Keratinocyte (primary cell): ENCODE measurements around the gene NOTUM. TPM values are rescaled to one million over a fixed set of nuclear protein-coding genes. Genes with fewer than 3 reads are reported as not detected.
"Not testable (repeated sequence)": the region's sequence is repeated elsewhere in the genome, so short reads cannot be mapped to it uniquely, and the experiment has no call there.

ENCODE experiments used
- DNase-seq: peaks from one replicate; pipeline ENCODE4 v3.0.0-alpha.2; 2011; ENCODE audit warnings: low read depth, missing footprints, low spot score
- FAIRE-seq: peaks from 2 replicates; lab custom pipeline; 2011; peaks lifted over from hg19 to GRCh38; lab: Jason Lieb, UNC
- H2AFZ ChIP-seq: 2 replicates; pipeline ENCODE4 v1.6.0; 2012; ENCODE audit warnings: low read length, control low read depth, inconsistent platforms; ENCODE audit not compliant: control insufficient read depth
- H3K27ac ChIP-seq: 2 replicates; pipeline ENCODE4 v1.5.1; 2011; ENCODE audit warnings: low read length; ENCODE audit not compliant: control insufficient read depth, insufficient read depth
- H3K27me3 ChIP-seq: 3 replicates; pipeline ENCODE4 v1.6.0; 2011; ENCODE audit warnings: low read length; ENCODE audit not compliant: control insufficient read depth, insufficient read depth; ENCODE audit errors: extremely low read depth
- H3K36me3 ChIP-seq, 2 experiments: 2 replicates in 1 of 2; 3 replicates in 1 of 2; pipeline ENCODE4 v1.5.1; 2011; ENCODE audit warnings: low read length in 2 of 2, mild to moderate bottlenecking in 1 of 2; ENCODE audit not compliant: control insufficient read depth in 2 of 2, insufficient read depth in 2 of 2; ENCODE audit errors: extremely low read depth in 1 of 2
- H3K4me1 ChIP-seq: 3 replicates; pipeline ENCODE4 v1.5.1; 2011; ENCODE audit warnings: low read length; ENCODE audit not compliant: control insufficient read depth, insufficient read depth; ENCODE audit errors: extremely low read depth
- H3K4me2 ChIP-seq: 3 replicates; pipeline ENCODE4 v1.6.0; 2011; ENCODE audit warnings: low read depth, low read length; ENCODE audit not compliant: control insufficient read depth, insufficient read depth; ENCODE audit errors: extremely low read depth
- H3K4me3 ChIP-seq, 3 experiments: fragments of 200-600 bp in 1 of 3; sonication (generic) in 1 of 3; 2 replicates in 2 of 3; 3 replicates in 1 of 3; pipeline ENCODE4 v1.5.1; 2011 to 2016; ENCODE audit warnings: low read length in 3 of 3, mild to moderate bottlenecking in 3 of 3, control low read depth in 2 of 3, inconsistent platforms in 1 of 3, low read depth in 1 of 3, mixed read lengths in 1 of 3, mixed run types in 1 of 3, moderate library complexity in 1 of 3; ENCODE audit not compliant: control insufficient read depth in 2 of 3, insufficient read depth in 2 of 3; ENCODE audit errors: extremely low read depth in 1 of 3
- H3K79me2 ChIP-seq: 2 replicates; pipeline ENCODE4 v1.6.0; 2012; ENCODE audit warnings: low read length; ENCODE audit not compliant: control insufficient read depth, insufficient read depth
- H3K9ac ChIP-seq: 3 replicates; pipeline ENCODE4 v1.6.0; 2011; ENCODE audit warnings: low read length; ENCODE audit not compliant: control insufficient read depth, insufficient read depth; ENCODE audit errors: extremely low read depth
- H3K9me1 ChIP-seq: 3 replicates; pipeline ENCODE4 v1.6.0; 2011; ENCODE audit warnings: low read length; ENCODE audit not compliant: control insufficient read depth, insufficient read depth; ENCODE audit errors: extremely low read depth
- H3K9me3 ChIP-seq: 2 replicates; pipeline ENCODE4 v1.5.1; 2012; ENCODE audit warnings: low read depth, low read length; ENCODE audit not compliant: control insufficient read depth
- H4K20me1 ChIP-seq: 3 replicates; pipeline ENCODE4 v1.6.0; 2011; ENCODE audit warnings: low read length; ENCODE audit not compliant: control insufficient read depth, insufficient read depth; ENCODE audit errors: extremely low read depth
- EZH2 ChIP-seq: IDR thresholded peaks from one replicate; pipeline ENCODE4 v1.6.1; 2012; ENCODE audit warnings: inconsistent platforms, mild to moderate bottlenecking, low read length, moderate library complexity
- dilution Hi-C: fragments of 300-500 bp; cut with MboI; formaldehyde crosslinking; loops from one replicate; pipeline ENCODE4 v1.7.0; 2020; ENCODE audit warnings: low sequenced_read_pairs; ENCODE audit not compliant: extremely low pct_ligation_motif_present
- polyA plus RNA-seq, 5 experiments: library from polyadenylated mRNA; depleted of rRNA in 3 of 5; stranded (reverse) in 3 of 5; stranded (forward) in 1 of 5; unstranded in 1 of 5; fragments of >200 nt; gene quantifications; 1 replicate in 1 of 5; 2 replicates in 3 of 5; 3 replicates in 1 of 5; pipeline versions ENCODE4 v1.2.1 to v1.2.3, GENCODE V29; 2011 to 2012; ENCODE audit warnings: missing spikeins in 2 of 5, low read depth in 1 of 5, low replicate concordance in 1 of 5
- TF ChIP-seq, protein P1 (sequence below), 3 experiments: IDR thresholded peaks in 1 of 3; conservative IDR thresholded peaks in 1 of 3; optimal IDR thresholded peaks in 1 of 3; 2 replicates in 2 of 3; 3 replicates in 1 of 3; pipeline versions ENCODE3 to v1.5.1; 2011; ENCODE audit warnings: low read length in 3 of 3, mild to moderate bottlenecking in 3 of 3, moderate library complexity in 2 of 3, control low read depth in 1 of 3, inconsistent platforms in 1 of 3; ENCODE audit not compliant: insufficient read depth in 2 of 3; ENCODE audit errors: extremely low read depth in 1 of 3

Gene NOTUM
- polyA plus RNA-seq, 1 donor (not counting 4 experiments of a cell fraction or from before 2014, with no cell fraction given): not detected

DNA sequence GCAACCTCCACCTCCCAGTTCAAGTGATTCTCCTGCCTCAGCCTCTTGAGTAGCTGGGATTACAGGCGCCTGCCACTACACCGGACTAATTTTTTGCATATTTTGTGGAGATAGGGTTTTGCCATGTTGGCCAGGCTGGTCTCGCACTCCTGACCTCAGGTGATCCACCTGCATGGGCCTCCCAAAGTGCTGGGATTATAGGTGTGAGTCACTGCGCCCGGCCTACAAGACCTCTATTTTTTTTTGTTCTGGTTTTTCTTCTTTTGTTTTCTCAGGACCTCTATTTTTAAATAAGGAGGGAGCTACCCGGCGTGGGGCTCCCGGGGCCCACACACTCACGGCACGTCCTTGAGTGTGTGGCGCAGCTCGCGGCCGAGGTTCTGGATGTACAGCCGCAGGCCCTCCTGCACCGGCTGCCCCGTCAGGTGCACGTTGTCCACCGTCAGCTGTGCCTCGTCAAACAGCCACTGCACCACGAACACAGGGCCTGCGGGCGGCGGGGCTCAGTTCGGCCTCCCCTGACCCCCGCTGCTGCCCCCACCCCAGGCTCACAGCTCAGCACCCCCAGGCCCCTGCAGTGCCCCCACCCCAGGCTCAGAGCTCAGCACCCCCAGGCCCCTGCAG, 5.8 kb downstream of the NOTUM start:
- Histone ChIP-seq H3K36me3 (no peaks in the 10 kb centered on the region), H3K79me2 (no peaks in the 10 kb centered on the region)
- DNase-seq: no peak

DNA sequence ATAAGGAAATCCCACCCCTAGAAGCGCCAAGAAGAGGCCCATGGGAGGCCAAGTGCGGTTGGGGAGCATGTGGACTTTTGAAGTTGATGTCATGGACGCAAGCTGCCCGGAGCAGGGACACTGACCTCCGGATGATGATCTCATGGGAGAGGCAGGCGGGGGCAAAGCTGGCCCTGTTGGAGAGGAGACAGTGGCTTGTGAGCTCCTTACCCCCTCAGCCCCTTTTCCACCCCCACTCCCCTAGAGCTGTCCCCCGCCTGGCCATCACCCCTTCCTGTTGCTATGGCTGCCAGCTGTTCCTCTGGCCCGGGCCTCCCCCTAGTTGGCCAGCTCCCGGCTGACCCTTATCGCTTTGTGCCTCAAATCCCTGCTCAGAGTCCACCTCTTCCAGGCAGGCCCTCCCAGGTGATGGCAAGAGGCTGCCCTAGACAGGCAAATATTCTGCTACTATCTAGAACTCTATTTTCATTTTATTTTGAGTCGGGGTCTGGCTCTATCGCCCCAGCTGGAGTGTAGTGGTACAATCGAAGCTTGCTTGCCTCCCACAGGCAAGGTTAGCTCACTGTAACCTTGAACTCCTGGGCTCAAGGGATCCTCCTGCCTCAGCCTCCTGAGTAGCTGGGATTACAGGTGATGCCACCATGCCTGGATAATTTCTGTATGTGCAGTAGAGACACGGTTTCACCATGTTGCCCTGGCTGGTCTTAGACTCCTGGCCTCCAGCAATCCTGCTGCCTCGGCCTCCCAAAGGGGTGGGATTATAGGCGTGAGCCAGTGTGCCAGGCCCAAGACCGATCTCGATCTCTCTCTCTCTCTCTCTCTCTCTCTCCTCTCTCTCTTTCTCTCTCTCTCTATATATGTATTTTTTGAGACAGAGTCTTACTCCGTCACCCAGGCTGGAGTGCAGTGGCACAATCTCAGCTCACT, 6.6 kb downstream of the NOTUM start:
- TF ChIP-seq, protein P1, sequence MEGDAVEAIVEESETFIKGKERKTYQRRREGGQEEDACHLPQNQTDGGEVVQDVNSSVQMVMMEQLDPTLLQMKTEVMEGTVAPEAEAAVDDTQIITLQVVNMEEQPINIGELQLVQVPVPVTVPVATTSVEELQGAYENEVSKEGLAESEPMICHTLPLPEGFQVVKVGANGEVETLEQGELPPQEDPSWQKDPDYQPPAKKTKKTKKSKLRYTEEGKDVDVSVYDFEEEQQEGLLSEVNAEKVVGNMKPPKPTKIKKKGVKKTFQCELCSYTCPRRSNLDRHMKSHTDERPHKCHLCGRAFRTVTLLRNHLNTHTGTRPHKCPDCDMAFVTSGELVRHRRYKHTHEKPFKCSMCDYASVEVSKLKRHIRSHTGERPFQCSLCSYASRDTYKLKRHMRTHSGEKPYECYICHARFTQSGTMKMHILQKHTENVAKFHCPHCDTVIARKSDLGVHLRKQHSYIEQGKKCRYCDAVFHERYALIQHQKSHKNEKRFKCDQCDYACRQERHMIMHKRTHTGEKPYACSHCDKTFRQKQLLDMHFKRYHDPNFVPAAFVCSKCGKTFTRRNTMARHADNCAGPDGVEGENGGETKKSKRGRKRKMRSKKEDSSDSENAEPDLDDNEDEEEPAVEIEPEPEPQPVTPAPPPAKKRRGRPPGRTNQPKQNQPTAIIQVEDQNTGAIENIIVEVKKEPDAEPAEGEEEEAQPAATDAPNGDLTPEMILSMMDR (optimal IDR thresholded peaks at IDR 0.05 in 1 of 3, IDR thresholded peaks at IDR 0.05 in 1 of 3, conservative IDR thresholded peaks at IDR 0.05 in 1 of 3; ENCODE audit: extremely low read depth in 1 of 3, insufficient read depth in 2 of 3, low read length in 3 of 3): no peak
- TF ChIP-seq EZH2: no peak
- no peak for DNase-seq
- Histone ChIP-seq H3K4me2 (no peak overlapping the region), H3K79me2 (no peaks in the 10 kb centered on the region), H2AFZ (no peak overlapping the region), H3K4me3 (no peak overlapping the region), H3K27ac (no peak overlapping the region), H3K9me1 (no peaks in the 10 kb centered on the region), H3K27me3 (peaks cover 31% of the 10 kb centered on the region), H3K36me3 (no peaks in the 10 kb centered on the region), H3K4me1 (no peaks in the 10 kb centered on the region), H3K9ac (no peak overlapping the region), H4K20me1 (no peaks in the 10 kb centered on the region), H3K9me3 (no peaks in the 10 kb centered on the region)
- FAIRE-seq: no peak
- dilution Hi-C loops: no loop called here

More for the DNA sequence above, 5.8 kb downstream of the NOTUM start:
- Histone ChIP-seq H3K4me3 (no peak overlapping the region), H3K9me3 (no peaks in the 10 kb centered on the region), H3K9ac (no peak overlapping the region), H4K20me1 (no peaks in the 10 kb centered on the region), H3K27ac (no peak overlapping the region), H3K4me1 (no peaks in the 10 kb centered on the region), H3K9me1 (no peaks in the 10 kb centered on the region), H2AFZ (no peak overlapping the region), H3K4me2 (no peak overlapping the region), H3K27me3 (peaks cover 39% of the 10 kb centered on the region)
- dilution Hi-C loops: no loop called here
- FAIRE-seq: no peak
- TF ChIP-seq, protein P1 (optimal IDR thresholded peaks at IDR 0.05 in 1 of 3, IDR thresholded peaks at IDR 0.05 in 1 of 3, conservative IDR thresholded peaks at IDR 0.05 in 1 of 3; ENCODE audit: extremely low read depth in 1 of 3, insufficient read depth in 2 of 3, low read length in 3 of 3): no peak
- no peak for TF ChIP-seq EZH2

DNA sequence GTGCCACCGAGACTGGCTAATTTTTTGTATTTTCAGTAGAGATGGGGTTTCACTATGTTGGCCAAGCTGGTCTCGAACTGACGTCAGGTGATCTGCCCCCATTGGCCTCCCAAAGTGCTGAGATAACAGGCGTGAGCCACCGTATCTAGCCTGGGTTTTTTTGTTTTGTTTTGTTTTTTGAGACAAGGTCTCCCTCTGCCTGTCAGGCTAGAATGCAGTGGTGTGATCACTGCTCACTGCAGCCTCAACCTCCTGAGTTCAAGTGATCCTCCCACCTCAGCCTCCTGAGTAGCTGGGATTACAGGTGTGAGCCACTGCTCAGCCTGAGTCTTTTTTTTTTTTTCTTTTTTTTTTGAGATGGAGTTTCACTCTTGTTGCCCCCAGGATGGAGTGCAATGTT, 7.5 kb downstream of the NOTUM start:
- H2AFZ ChIP-seq, H3K36me3 ChIP-seq, H3K4me1 ChIP-seq, H3K4me2 ChIP-seq, DNase-seq, H4K20me1 ChIP-seq, H3K9ac ChIP-seq, H3K27ac ChIP-seq, H3K9me3 ChIP-seq, H3K4me3 ChIP-seq, H3K9me1 ChIP-seq, H3K79me2 ChIP-seq, FAIRE-seq, dilution Hi-C loops: not testable (repeated sequence)
- peaks cover 22% of the 10 kb centered on the region for H3K27me3 ChIP-seq
